ENCODE measurements around the gene ATF4. TPM values are rescaled to one million over a fixed set of nuclear protein-coding genes. Genes with fewer than 3 reads are reported as not detected.

The ATF4 gene
- total RNA-seq, 1 donor from 2014 or later, result 508 TPM

GRCh38 chr22:39556970-39557841 lies 36.8 kb downstream of the ATF4 start:
- peak overlapping the region; percentile 76 for H3K4me3 Mint-ChIP-seq (ENCODE audit: unreplicated experiment)
- no peak for TF ChIP-seq CTCF (IDR thresholded peaks at IDR 0.05; ENCODE audit: insufficient read depth, low read depth, low read length)
- TF ChIP-seq EZH2 (IDR thresholded peaks at IDR 0.05; ENCODE audit: insufficient read depth, low read length), result no peak

GRCh38 chr22:39558254-39558727 lies 37.9 kb downstream of the ATF4 start:
- Histone ChIP-seq H3K79me2 (ENCODE audit: insufficient read depth, low read length) (no peaks in the 10 kb centered on the region), H3K27ac (ENCODE audit: low read depth, low read length) (no peak overlapping the region), H3K4me1 (ENCODE audit: insufficient read depth, low read length) (no peaks in the 10 kb centered on the region), H2AFZ (ENCODE audit: low read depth, low read length) (no peak overlapping the region), H3K9ac (ENCODE audit: low read length) (no peak overlapping the region), H3K36me3 (ENCODE audit: insufficient read depth, low read length) (no peaks in the 10 kb centered on the region), H4K20me1 (ENCODE audit: insufficient read depth, low read length) (no peaks in the 10 kb centered on the region), H3K4me2 (ENCODE audit: low read length) (peak overlapping the region; percentile 19), H3K9me3 (ENCODE audit: insufficient read depth, low read depth, low read length) (no peaks in the 10 kb centered on the region), H3K4me3 (ENCODE audit: insufficient read depth, low read depth, low read length) (no peak overlapping the region), H3K27me3 (ENCODE audit: insufficient read depth, low read length) (peaks cover 55% of the 10 kb centered on the region)
- DNase-seq (ENCODE audit: low read depth) (no peak), FAIRE-seq (no peak)
- H3K9me3 Mint-ChIP-seq (ENCODE audit: unreplicated experiment), result no peaks in the 10 kb centered on the region
- no peaks in the 10 kb centered on the region for H3K4me1 Mint-ChIP-seq (ENCODE audit: low read depth, unreplicated experiment)
- TF ChIP-seq CTCF (IDR thresholded peaks at IDR 0.05; ENCODE audit: insufficient read depth, low read depth, low read length) (no peak), EZH2 (IDR thresholded peaks at IDR 0.05; ENCODE audit: insufficient read depth, low read length) (peak; percentile 93)
- peak overlapping the region; percentile 76 for H3K4me3 Mint-ChIP-seq (ENCODE audit: unreplicated experiment)
- peaks cover 3% of the 10 kb centered on the region for H3K36me3 Mint-ChIP-seq (ENCODE audit: low read depth, unreplicated experiment)
- H3K27me3 Mint-ChIP-seq (ENCODE audit: low read depth, unreplicated experiment), result peaks cover 44% of the 10 kb centered on the region
- no peak overlapping the region for H3K27ac Mint-ChIP-seq (ENCODE audit: unreplicated experiment)

More at GRCh38 chr22:39556970-39557841, 36.8 kb downstream of the ATF4 start:
- Histone ChIP-seq H3K9ac (ENCODE audit: low read length) (no peak overlapping the region), H3K27me3 (ENCODE audit: insufficient read depth, low read length) (peaks cover 53% of the 10 kb centered on the region), H3K4me3 (ENCODE audit: insufficient read depth, low read depth, low read length) (no peak overlapping the region), H3K79me2 (ENCODE audit: insufficient read depth, low read length) (no peaks in the 10 kb centered on the region), H2AFZ (ENCODE audit: low read depth, low read length) (no peak overlapping the region), H3K4me2 (ENCODE audit: low read length) (peak overlapping the region; percentile 59), H3K27ac (ENCODE audit: low read depth, low read length) (no peak overlapping the region), H3K36me3 (ENCODE audit: insufficient read depth, low read length) (no peaks in the 10 kb centered on the region), H4K20me1 (ENCODE audit: insufficient read depth, low read length) (no peaks in the 10 kb centered on the region), H3K9me3 (ENCODE audit: insufficient read depth, low read depth, low read length) (no peaks in the 10 kb centered on the region), H3K4me1 (ENCODE audit: insufficient read depth, low read length) (no peaks in the 10 kb centered on the region)
- peak overlapping the region; percentile 91 for H3K27ac Mint-ChIP-seq (ENCODE audit: unreplicated experiment)
- DNase-seq (ENCODE audit: low read depth) (no peak), FAIRE-seq (no peak)
- no peaks in the 10 kb centered on the region for H3K4me1 Mint-ChIP-seq (ENCODE audit: low read depth, unreplicated experiment)
- H3K27me3 Mint-ChIP-seq (ENCODE audit: low read depth, unreplicated experiment), result peaks cover 52% of the 10 kb centered on the region
- no peaks in the 10 kb centered on the region for H3K9me3 Mint-ChIP-seq (ENCODE audit: unreplicated experiment)
- H3K36me3 Mint-ChIP-seq (ENCODE audit: low read depth, unreplicated experiment), result peaks cover 3% of the 10 kb centered on the region

- H3K4me3 Mint-ChIP-seq (ENCODE audit: unreplicated experiment), result no peak overlapping the region
- no peak for FAIRE-seq
These were observed 38.6 kb downstream of the ATF4 start for GRCh38 chr22:39558950-39559349.

More at GRCh38 chr22:39558950-39559349, 38.6 kb downstream of the ATF4 start:
- TF ChIP-seq CTCF (IDR thresholded peaks at IDR 0.05; ENCODE audit: insufficient read depth, low read depth, low read length), result no peak
- no peak for TF ChIP-seq EZH2 (IDR thresholded peaks at IDR 0.05; ENCODE audit: insufficient read depth, low read length)
- no peak overlapping the region for H3K27ac Mint-ChIP-seq (ENCODE audit: unreplicated experiment)
- Histone ChIP-seq H3K79me2 (ENCODE audit: insufficient read depth, low read length) (no peaks in the 10 kb centered on the region), H3K27ac (ENCODE audit: low read depth, low read length) (no peak overlapping the region), H4K20me1 (ENCODE audit: insufficient read depth, low read length) (no peaks in the 10 kb centered on the region), H3K4me2 (ENCODE audit: low read length) (no peak overlapping the region), H3K9ac (ENCODE audit: low read length) (no peak overlapping the region), H3K27me3 (ENCODE audit: insufficient read depth, low read length) (peaks cover 57% of the 10 kb centered on the region), H3K9me3 (ENCODE audit: insufficient read depth, low read depth, low read length) (no peaks in the 10 kb centered on the region), H2AFZ (ENCODE audit: low read depth, low read length) (no peak overlapping the region), H3K4me3 (ENCODE audit: insufficient read depth, low read depth, low read length) (no peak overlapping the region), H3K36me3 (ENCODE audit: insufficient read depth, low read length) (no peaks in the 10 kb centered on the region), H3K4me1 (ENCODE audit: insufficient read depth, low read length) (no peaks in the 10 kb centered on the region)
- no peaks in the 10 kb centered on the region for H3K4me1 Mint-ChIP-seq (ENCODE audit: low read depth, unreplicated experiment)
- H3K27me3 Mint-ChIP-seq (ENCODE audit: low read depth, unreplicated experiment), result peaks cover 44% of the 10 kb centered on the region
- DNase-seq (ENCODE audit: low read depth), result no peak
- peaks cover 3% of the 10 kb centered on the region for H3K36me3 Mint-ChIP-seq (ENCODE audit: low read depth, unreplicated experiment)
- no peaks in the 10 kb centered on the region for H3K9me3 Mint-ChIP-seq (ENCODE audit: unreplicated experiment)
